Skin of body (tissue), 2 donors: ENCODE measurements around the gene CCNB1IP1. TPM values are rescaled to one million over a fixed set of nuclear protein-coding genes. Genes with fewer than 3 reads are reported as not detected.
"Not testable (repeated sequence)": the region's sequence is repeated elsewhere in the genome, so short reads cannot be mapped to it uniquely, and the experiment has no call there.

Source experiments
- DNase-seq: peaks from one replicate; lab custom pipeline; 2025; lab: John Stamatoyannopoulos, UW
- total RNA-seq: library from RNA; depleted of rRNA; stranded (reverse); fragments of >200 nt; gene quantifications from one replicate; pipeline ENCODE4 v1.2.3, GENCODE V29; 2014

The CCNB1IP1 gene
- total RNA-seq: 59.9 TPM

GRCh38 chr14:20332788-20333493, at the start of gene CCNB1IP1:
CCNB1IP1 (minus strand) TSS chr14:20333279; CDS start chr14:20316523, 16,756 bp downstream.
- peak; percentile 81 for DNase-seq

- no peak for DNase-seq
Measured at GRCh38 chr14:20382526-20382925, 49.4 kb upstream of the CCNB1IP1 start.

GRCh38 chr14:20381341-20381740, 48.3 kb upstream of the CCNB1IP1 start:
- DNase-seq: no peak

- DNase-seq: no peak
Measured at GRCh38 chr14:20380681-20381080, 47.6 kb upstream of the CCNB1IP1 start.

GRCh38 chr14:20379743-20380142, 46.7 kb upstream of the CCNB1IP1 start:
- no peak for DNase-seq

- no peak for DNase-seq
Measured at GRCh38 chr14:20377171-20377570, 44.1 kb upstream of the CCNB1IP1 start.

- DNase-seq: no peak
Measured at GRCh38 chr14:20376071-20376588, 43.1 kb upstream of the CCNB1IP1 start.

GRCh38 chr14:20375471-20375870, 42.4 kb upstream of the CCNB1IP1 start:
- DNase-seq: no peak

- DNase-seq: no peak
Measured at GRCh38 chr14:20372796-20373195, 39.7 kb upstream of the CCNB1IP1 start.

- no peak for DNase-seq
Measured at GRCh38 chr14:20365928-20366327, 32.8 kb upstream of the CCNB1IP1 start.

GRCh38 chr14:20358474-20358873, 25.4 kb upstream of the CCNB1IP1 start:
- not testable (repeated sequence) for DNase-seq

- DNase-seq: no peak
Measured at GRCh38 chr14:20356422-20356821, 23.3 kb upstream of the CCNB1IP1 start.

- no peak for DNase-seq
Measured at GRCh38 chr14:20350860-20351259, 17.8 kb upstream of the CCNB1IP1 start.

- no peak for DNase-seq
Measured at GRCh38 chr14:20350282-20350681, 17.2 kb upstream of the CCNB1IP1 start.

- no peak for DNase-seq
Measured at GRCh38 chr14:20347747-20348146, 14.7 kb upstream of the CCNB1IP1 start.

- no peak for DNase-seq
Measured at GRCh38 chr14:20346713-20347112, 13.6 kb upstream of the CCNB1IP1 start.

GRCh38 chr14:20345366-20345765, 12.3 kb upstream of the CCNB1IP1 start:
- no peak for DNase-seq

GRCh38 chr14:20343862-20344220, 10.8 kb upstream of the CCNB1IP1 start:
- DNase-seq: peak; percentile 41

- DNase-seq: peak; percentile 100
Measured at GRCh38 chr14:20343092-20343861, 10.2 kb upstream of the CCNB1IP1 start, which contains the start of gene PARP2. PARP2 (plus strand) TSS chr14:20343635; CDS start chr14:20343642, 7 bp downstream.

- no peak for DNase-seq
Measured at GRCh38 chr14:20341646-20342045, 8.6 kb upstream of the CCNB1IP1 start.

- DNase-seq: not testable (repeated sequence)
Measured at GRCh38 chr14:20341032-20341431, 8.0 kb upstream of the CCNB1IP1 start.

- DNase-seq: no peak
Measured at GRCh38 chr14:20334017-20334416, 938 bp upstream of the CCNB1IP1 start.

- no peak for DNase-seq
Measured at GRCh38 chr14:20333494-20333841, 389 bp upstream of the CCNB1IP1 start.
